Measurements from ENCODE around the gene KCNQ1. TPM values are rescaled to one million over a fixed set of nuclear protein-coding genes. Genes with fewer than 3 reads are reported as not detected.

KCNQ1 gene
- total and polyA plus RNA-seq, 8 donors = 7.1 to 37.7 (median 9.9) TPM

GRCh38 chr11:2825889-2826678, 381.3 kb downstream of the KCNQ1 start:
- DNase-seq (peak; percentile 76 to 92 (median 80)), ATAC-seq (peak; percentile 89)
- no peak for TF ChIP-seq CTCF (IDR thresholded peaks at IDR 0.05)
- Histone ChIP-seq H3K27me3 (no peaks in the 10 kb centered on the region), H3K27ac (peak overlapping the region; percentile 67 to 84), H3K36me3 (no peaks in the 10 kb centered on the region), H3K4me1 (peaks cover 16 to 33% of the 10 kb centered on the region in 2 donors), H3K9me3 (peaks cover 0 to 17% of the 10 kb centered on the region in 2 donors), H3K4me3 (no peak overlapping the region)
- intact Hi-C loops (cut with DNase I) = no loop called here

- peaks cover 0 to 17% of the 10 kb centered on the region in 2 donors for H3K9me3 ChIP-seq
- no peaks in the 10 kb centered on the region for H3K27me3 ChIP-seq
- H3K27ac ChIP-seq = peak overlapping the region; percentile 67 to 84
- no peak overlapping the region for H3K4me3 ChIP-seq
- peak; percentile 45 for ATAC-seq
- no peak for TF ChIP-seq CTCF (IDR thresholded peaks at IDR 0.05)
- H3K4me1 ChIP-seq = peaks cover 16 to 33% of the 10 kb centered on the region in 2 donors
- DNase-seq = peak in 1 of 4 donors; percentile 53
- H3K36me3 ChIP-seq = no peaks in the 10 kb centered on the region
- intact Hi-C loops (cut with DNase I) = no loop called here
Observed at GRCh38 chr11:2826679-2827056, 381.9 kb downstream of the KCNQ1 start.

- Histone ChIP-seq H3K4me1 (peaks cover 16 to 33% of the 10 kb centered on the region in 2 donors), H3K9me3 (peaks cover 0 to 17% of the 10 kb centered on the region in 2 donors), H3K27ac (no peak overlapping the region), H3K4me3 (no peak overlapping the region), H3K27me3 (no peaks in the 10 kb centered on the region), H3K36me3 (no peaks in the 10 kb centered on the region)
- DNase-seq (peak in 1 of 4 donors; percentile 19), ATAC-seq (no peak)
- TF ChIP-seq CTCF (IDR thresholded peaks at IDR 0.05) = no peak
- intact Hi-C loops (cut with DNase I) = no loop called here
Observed at GRCh38 chr11:2827256-2827655, 382.4 kb downstream of the KCNQ1 start.

GRCh38 chr11:2827792-2828191, 383.0 kb downstream of the KCNQ1 start:
- H3K36me3 ChIP-seq = no peaks in the 10 kb centered on the region
- no peak overlapping the region for H3K4me3 ChIP-seq
- TF ChIP-seq CTCF (IDR thresholded peaks at IDR 0.05) = no peak
- DNase-seq (peak in 1 of 4 donors; percentile 35), ATAC-seq (no peak)
- intact Hi-C loops (cut with DNase I) = no loop called here
- peaks cover 0 to 13% of the 10 kb centered on the region in 2 donors for H3K9me3 ChIP-seq
- H3K4me1 ChIP-seq = peaks cover 16 to 33% of the 10 kb centered on the region in 2 donors
- no peak overlapping the region for H3K27ac ChIP-seq
- H3K27me3 ChIP-seq = no peaks in the 10 kb centered on the region

GRCh38 chr11:2828585-2829330, 383.9 kb downstream of the KCNQ1 start:
- DNase-seq = no peak
- Histone ChIP-seq H3K4me3 (no peak overlapping the region), H3K27me3 (no peaks in the 10 kb centered on the region), H3K27ac (no peak overlapping the region), H3K4me1 (peaks cover 16 to 33% of the 10 kb centered on the region in 2 donors), H3K36me3 (no peaks in the 10 kb centered on the region), H3K9me3 (peaks cover 0 to 10% of the 10 kb centered on the region in 2 donors)
- intact Hi-C loops (cut with DNase I) = no loop called here
- no peak for TF ChIP-seq CTCF (IDR thresholded peaks at IDR 0.05)
- ATAC-seq = no peak
